Stimulated activated CD4-positive, alpha-beta T cell treated with anti-CD3 and anti-CD28 coated beads, Interleukin-12 subunit alpha, Interleukin-12 subunit beta, amount 100 ng/mL, for 4 hours (primary cell): ENCODE data around the gene PAPPA.

Experiments used
- DNase-seq: peaks from one replicate; pipeline ENCODE4 v3.0.0-alpha.2; 2020

PAPPA gene

GRCh38 chr9:116319480-116319879, 165.9 kb downstream of the PAPPA start:
- DNase-seq = no peak

- no peak for DNase-seq
Observed at GRCh38 chr9:116320290-116320689, 166.7 kb downstream of the PAPPA start.

- no peak for DNase-seq
Observed at GRCh38 chr9:116322521-116322920, 168.9 kb downstream of the PAPPA start.

- no peak for DNase-seq
Observed at GRCh38 chr9:116323012-116323411, 169.4 kb downstream of the PAPPA start.

- no peak for DNase-seq
Observed at GRCh38 chr9:116323571-116323970, 170.0 kb downstream of the PAPPA start.

GRCh38 chr9:116325924-116326323, 172.3 kb downstream of the PAPPA start:
- no peak for DNase-seq

GRCh38 chr9:116327701-116328405, 174.3 kb downstream of the PAPPA start:
- DNase-seq = no peak

- DNase-seq = no peak
Observed at GRCh38 chr9:116329470-116329869, 175.9 kb downstream of the PAPPA start.

- no peak for DNase-seq
Observed at GRCh38 chr9:116331241-116331640, 177.7 kb downstream of the PAPPA start.

GRCh38 chr9:116332090-116332489, 178.5 kb downstream of the PAPPA start:
- DNase-seq = no peak

GRCh38 chr9:116333254-116333653, 179.7 kb downstream of the PAPPA start:
- DNase-seq = no peak

GRCh38 chr9:116334546-116335150, 181.1 kb downstream of the PAPPA start:
- no peak for DNase-seq

- no peak for DNase-seq
Observed at GRCh38 chr9:116335392-116335791, 181.8 kb downstream of the PAPPA start.

GRCh38 chr9:116336133-116336862, 182.7 kb downstream of the PAPPA start:
- DNase-seq = no peak

GRCh38 chr9:116337015-116337414, 183.4 kb downstream of the PAPPA start:
- no peak for DNase-seq

- no peak for DNase-seq
Observed at GRCh38 chr9:116340270-116340669, 186.7 kb downstream of the PAPPA start.

- no peak for DNase-seq
Observed at GRCh38 chr9:116342061-116342460, 188.5 kb downstream of the PAPPA start.

GRCh38 chr9:116342941-116343340, 189.3 kb downstream of the PAPPA start:
- no peak for DNase-seq

- DNase-seq = no peak
Observed at GRCh38 chr9:116344416-116344815, 190.8 kb downstream of the PAPPA start.

- DNase-seq = no peak
Observed at GRCh38 chr9:116345393-116345792, 191.8 kb downstream of the PAPPA start.

- no peak for DNase-seq
Observed at GRCh38 chr9:116345817-116346216, 192.2 kb downstream of the PAPPA start.

- DNase-seq = no peak
Observed at GRCh38 chr9:116349684-116350083, 196.1 kb downstream of the PAPPA start.

- DNase-seq = no peak
Observed at GRCh38 chr9:116350213-116350612, 196.6 kb downstream of the PAPPA start.

- DNase-seq = no peak
Observed at GRCh38 chr9:116352958-116353357, 199.4 kb downstream of the PAPPA start.
